ENCODE data around the gene PPP6R1.
A peak's percentile ranks its signal among the peaks of the same experiment; 100 is the strongest.

Gene PPP6R1

DNA sequence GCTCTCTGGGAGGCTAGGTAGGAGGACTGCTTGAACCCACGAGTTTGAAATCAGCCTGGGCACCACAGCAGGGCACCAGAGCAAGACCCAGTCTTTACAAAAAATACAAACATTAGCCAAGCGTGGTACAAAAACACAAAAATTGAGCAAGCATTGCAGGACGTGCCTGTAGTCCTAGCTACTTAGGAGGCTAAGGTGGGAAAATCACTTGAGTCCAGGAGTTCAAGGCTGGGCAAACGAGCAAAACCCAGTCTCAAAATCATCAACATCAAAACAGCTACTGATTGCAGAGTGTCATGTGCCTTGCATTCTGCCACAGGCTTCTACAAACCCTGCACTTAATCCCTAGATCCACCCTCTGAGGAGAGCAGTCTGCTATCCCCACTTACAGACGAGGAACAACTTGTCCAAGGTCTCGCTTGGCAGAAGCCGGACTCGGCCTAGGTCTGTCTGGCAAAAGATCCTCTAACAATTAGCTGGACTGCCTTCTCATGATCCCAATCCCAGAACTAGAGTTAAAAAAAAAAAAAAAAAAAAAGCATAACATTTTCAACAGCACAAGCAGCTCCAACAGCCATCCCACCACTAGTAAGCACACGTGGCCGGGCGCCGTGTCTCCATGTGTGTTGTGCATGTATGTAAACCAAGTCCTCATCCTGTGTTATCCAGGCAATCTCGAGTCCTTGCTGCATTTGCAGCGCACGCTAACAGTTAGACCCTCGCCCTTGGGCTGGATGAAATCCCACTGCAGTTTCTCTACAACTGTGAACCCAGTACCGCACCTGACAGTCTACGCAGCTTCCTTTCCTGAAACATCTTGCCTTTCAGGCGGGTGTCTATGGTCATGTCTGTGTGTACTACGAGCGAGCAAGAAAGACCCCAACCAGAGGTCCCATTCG, 2.0 kb downstream of the PPP6R1 start:
- ChIA-PET POLR2A (ENCODE audit: low non-redundant PET) (interaction anchor here (0.6 kb wide), 1 partner anchor 13 kb away, joined by 3 read pairs; no protein-coding TSS in a partner anchor), CTCF (interaction anchor here (0.7 to 0.9 kb wide), 2 partner anchors 95 to 127 kb away, joined by 3 read pairs; partner anchors contain the start of gene TMEM238)
- TF ChIP-seq, protein P1, sequence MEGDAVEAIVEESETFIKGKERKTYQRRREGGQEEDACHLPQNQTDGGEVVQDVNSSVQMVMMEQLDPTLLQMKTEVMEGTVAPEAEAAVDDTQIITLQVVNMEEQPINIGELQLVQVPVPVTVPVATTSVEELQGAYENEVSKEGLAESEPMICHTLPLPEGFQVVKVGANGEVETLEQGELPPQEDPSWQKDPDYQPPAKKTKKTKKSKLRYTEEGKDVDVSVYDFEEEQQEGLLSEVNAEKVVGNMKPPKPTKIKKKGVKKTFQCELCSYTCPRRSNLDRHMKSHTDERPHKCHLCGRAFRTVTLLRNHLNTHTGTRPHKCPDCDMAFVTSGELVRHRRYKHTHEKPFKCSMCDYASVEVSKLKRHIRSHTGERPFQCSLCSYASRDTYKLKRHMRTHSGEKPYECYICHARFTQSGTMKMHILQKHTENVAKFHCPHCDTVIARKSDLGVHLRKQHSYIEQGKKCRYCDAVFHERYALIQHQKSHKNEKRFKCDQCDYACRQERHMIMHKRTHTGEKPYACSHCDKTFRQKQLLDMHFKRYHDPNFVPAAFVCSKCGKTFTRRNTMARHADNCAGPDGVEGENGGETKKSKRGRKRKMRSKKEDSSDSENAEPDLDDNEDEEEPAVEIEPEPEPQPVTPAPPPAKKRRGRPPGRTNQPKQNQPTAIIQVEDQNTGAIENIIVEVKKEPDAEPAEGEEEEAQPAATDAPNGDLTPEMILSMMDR (conservative IDR thresholded peaks at IDR 0.05; ENCODE audit: low read depth): no peak
- no peak for DNase-seq (ENCODE audit: low spot score)
- H3K27ac ChIP-seq: peak overlapping the region; percentile 99

DNA sequence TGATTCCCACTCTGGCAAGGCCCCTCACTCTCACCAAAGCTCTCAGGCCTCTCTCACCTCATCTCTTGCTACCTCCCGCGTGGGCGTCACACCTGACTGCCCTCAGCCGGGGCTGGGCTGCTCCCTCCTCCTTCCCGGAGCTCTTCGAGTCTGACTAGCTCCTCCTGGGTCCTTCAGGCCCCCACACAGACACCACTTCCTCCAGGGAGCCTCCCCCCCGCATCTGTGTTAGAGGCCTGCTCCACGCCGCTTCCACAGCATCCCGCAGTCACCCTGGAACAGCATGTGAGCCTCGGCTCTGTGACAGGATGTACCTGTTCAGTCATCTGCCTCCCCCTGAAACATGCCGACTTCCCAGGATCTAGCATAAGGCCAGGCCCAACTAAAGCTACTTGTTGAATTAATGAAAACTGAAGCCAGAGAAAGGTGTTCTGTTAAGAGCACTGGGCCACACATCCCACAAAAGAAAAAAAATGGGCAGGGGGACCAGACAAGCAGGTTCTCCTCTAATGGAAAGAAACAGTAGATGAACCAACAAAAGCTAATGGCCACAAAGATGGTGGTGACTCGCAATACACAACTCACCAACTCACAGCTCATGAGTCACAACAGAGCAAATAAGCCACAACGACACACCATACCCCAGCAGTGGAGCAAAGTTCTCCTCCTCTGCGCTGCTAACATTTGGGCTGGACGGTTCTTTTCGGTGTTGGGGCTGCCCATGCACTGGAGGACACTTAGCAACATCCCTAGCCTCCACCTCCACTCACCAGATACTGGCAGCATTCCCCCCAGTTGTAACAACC, 3.0 kb downstream of the PPP6R1 start:
- ChIA-PET POLR2A (ENCODE audit: low non-redundant PET) (interaction anchor here (0.8 kb wide), 1 partner anchor 24 kb away, joined by 3 read pairs; the partner anchor contains the start of gene HSPBP1), CTCF (no interaction called here)
- H3K27ac ChIP-seq: peak overlapping the region; percentile 99
- DNase-seq (ENCODE audit: low spot score): no peak
- TF ChIP-seq, protein P1 (conservative IDR thresholded peaks at IDR 0.05; ENCODE audit: low read depth): no peak

DNA sequence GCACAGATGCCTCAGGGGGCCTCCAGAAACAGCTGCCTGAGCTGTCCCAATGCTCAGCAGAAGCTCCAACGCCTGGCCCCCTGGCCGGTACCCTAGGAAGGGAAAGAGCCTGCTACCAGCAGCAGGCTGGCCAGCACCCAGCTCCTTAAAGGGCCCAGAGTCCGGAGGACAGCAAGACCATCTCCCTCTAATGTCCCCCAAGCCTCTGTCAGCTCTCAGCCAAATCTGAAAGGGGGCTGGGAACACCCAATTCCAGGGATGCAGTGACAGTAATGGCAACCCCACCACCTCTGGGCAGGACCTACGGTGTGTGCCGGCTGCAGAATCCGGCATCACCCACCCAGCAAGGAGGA, 4.2 kb downstream of the PPP6R1 start:
- peak overlapping the region; percentile 99 for H3K27ac ChIP-seq
- ChIA-PET POLR2A (ENCODE audit: low non-redundant PET) (no interaction called here), CTCF (interaction anchor here (0.7 to 1.0 kb wide), 2 partner anchors 28 to 94 kb away, joined by 3 to 4 read pairs; no protein-coding TSS in a partner anchor)
- DNase-seq (ENCODE audit: low spot score): no peak
- TF ChIP-seq, protein P1 (conservative IDR thresholded peaks at IDR 0.05; ENCODE audit: low read depth): no peak

DNA sequence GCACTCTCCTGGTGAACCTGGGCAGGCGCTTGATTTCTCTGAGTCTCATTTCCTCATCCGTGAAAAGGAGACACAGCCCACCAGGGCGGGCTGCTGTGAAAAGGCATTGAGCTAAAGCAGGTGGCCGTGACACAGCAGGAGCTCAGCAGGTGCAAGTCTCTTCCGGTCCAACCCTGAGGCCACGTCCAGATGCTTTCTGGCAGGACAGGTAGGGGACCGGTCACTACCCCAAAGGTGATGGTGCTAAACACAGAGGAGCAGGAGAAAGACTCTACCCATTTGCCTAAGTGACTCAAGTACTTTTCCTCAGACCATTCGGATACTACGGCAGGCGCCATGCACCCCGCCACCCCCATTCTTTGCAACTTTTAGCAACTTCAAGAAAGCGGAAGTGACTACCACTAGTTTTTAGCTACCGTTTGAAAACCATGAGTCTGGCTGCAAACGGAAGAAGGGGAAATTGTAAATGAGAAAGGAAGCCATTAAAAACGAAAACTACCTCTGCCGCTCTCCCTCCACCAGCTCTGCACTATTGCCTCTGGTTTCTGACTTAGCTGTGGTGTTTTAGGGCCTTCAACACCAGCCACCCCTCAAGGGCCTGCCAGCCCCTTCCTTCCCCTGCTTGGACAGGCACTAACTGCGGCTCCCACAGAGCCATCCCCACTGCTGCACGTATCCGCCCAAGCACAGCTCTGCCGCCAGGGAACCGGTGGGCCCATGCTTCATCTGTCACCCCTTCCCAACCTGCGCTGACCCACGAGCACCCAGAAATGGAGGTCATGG, 4.8 kb downstream of the PPP6R1 start:
- peak overlapping the region; percentile 99 for H3K27ac ChIP-seq
- TF ChIP-seq, protein P1 (conservative IDR thresholded peaks at IDR 0.05; ENCODE audit: low read depth): no peak
- ChIA-PET CTCF (interaction anchor here (0.6 to 1.0 kb wide), 3 partner anchors 28 to 93 kb away, joined by 3 to 4 read pairs (median 4); no protein-coding TSS in a partner anchor), POLR2A (ENCODE audit: low non-redundant PET) (no interaction called here)
- no peak for DNase-seq (ENCODE audit: low spot score)

DNA sequence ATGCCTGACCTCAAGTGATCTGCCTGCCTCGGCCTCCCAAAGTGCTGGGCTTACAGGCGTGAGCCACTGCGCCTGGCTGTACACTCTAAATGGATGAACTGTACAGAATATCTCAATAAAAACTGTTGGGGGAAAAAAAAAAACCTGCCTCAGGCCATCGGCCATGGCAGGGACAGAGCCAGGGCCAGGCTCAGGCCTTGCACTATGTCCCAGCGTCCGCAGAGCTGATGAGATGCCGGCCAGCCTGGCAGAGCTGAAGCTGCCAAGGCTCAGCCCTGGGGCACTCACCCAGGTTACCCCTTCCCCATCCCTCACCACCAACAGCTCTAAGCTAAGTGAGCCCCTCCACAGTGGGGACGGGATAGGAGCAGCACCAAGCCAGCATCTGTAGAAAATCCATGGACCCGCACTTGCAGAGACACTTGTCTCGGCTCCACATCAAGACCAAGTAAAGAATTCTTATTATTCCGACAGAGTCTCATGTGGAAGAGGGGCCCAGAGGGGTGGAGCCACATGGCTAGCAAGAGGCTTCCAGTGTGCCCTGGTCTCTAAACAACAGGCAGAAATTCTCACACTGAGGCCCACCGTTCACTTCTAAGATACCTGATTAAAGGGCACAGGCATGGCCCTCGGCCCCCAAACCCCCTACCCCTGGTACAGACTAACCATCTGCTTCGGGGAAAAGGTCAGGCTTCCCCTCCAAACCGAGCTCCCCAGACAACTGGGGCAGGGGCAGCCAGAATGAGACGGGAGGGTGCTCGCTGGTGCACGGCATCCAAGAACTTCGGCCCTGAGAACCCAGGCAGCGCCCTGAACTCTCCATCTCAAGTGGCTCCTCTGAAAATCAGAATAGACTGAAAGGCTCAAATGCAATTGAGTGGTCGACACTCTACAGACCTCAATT, 5.8 kb downstream of the PPP6R1 start:
- TF ChIP-seq, protein P1 (conservative IDR thresholded peaks at IDR 0.05; ENCODE audit: low read depth): no peak
- ChIA-PET POLR2A (ENCODE audit: low non-redundant PET) (no interaction called here), CTCF (no interaction called here)
- no peak for DNase-seq (ENCODE audit: low spot score)
- peak overlapping the region; percentile 99 for H3K27ac ChIP-seq
